ENCODE measurements around the gene HSPB2.
A peak's percentile ranks its signal among the peaks of the same experiment; 100 is the strongest.
"Not testable (repeated sequence)": the region's sequence is repeated elsewhere in the genome, so short reads cannot be mapped to it uniquely, and the experiment has no call there.

Gene HSPB2, protein sequence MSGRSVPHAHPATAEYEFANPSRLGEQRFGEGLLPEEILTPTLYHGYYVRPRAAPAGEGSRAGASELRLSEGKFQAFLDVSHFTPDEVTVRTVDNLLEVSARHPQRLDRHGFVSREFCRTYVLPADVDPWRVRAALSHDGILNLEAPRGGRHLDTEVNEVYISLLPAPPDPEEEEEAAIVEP

DNA sequence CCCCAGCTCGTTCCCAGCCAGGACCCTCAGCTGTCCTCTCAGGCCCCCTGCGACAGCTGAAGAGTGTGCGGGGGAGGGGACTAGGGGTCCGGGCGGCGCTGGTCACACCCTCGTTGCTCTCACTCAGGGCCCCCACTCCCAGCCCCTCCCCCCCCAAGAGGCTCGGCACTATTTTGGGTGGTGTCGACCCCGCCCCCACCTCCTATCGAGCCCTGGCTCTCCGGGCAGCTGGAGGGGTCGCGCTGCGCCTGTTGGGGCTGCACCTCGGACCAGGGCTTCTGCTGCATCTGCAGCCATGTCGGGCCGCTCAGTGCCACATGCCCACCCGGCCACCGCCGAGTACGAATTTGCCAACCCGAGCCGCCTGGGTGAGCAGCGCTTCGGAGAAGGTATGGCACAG is at the start of gene HSPB2:
HSPB2 (plus strand) TSS at position 200 of the 400 bp plus-strand sequence; CDS start at position 296, 96 bp downstream.
- no peak for DNase-seq (ENCODE audit: low read depth in 2 of 2)

GRCh38 chr11:111870113-111870512 is 42.4 kb upstream of the HSPB2 start:
- no peak for DNase-seq (ENCODE audit: low read depth in 2 of 2)

- DNase-seq (ENCODE audit: low read depth in 2 of 2) = no peak
Measured at GRCh38 chr11:111870522-111870885, 42.0 kb upstream of the HSPB2 start.

- DNase-seq (ENCODE audit: low read depth in 2 of 2) = peak; percentile 88 to 90
Measured at GRCh38 chr11:111870886-111871692, 41.4 kb upstream of the HSPB2 start, which contains the start of gene ALG9. Gene ALG9 (minus strand): TSS chr11:111871581. CDS start chr11:111871482, 99 bp downstream.

DNA sequence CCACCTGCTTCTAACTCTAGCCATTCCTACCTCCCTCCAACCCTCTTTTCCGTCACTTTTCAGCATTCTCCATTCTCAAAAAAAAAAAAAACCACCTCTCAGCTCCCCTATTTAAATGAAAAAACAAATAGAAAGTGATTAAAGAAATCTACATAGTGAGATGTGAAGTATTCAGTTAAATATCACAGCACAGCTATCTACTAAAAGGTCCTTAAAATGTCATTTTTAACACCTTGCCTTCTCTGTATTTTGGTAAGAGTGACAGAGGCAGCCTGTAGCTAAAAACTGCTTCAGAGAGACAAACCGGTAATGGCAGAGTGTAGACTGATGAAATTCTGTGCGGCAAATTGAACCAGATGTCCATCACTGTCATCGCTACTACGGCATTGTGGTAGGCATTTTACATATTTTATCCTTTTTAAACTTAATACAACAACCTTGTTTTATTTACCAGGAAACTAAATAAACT is 40.8 kb upstream of the HSPB2 start:
- no peak for DNase-seq (ENCODE audit: low read depth in 2 of 2)

DNA sequence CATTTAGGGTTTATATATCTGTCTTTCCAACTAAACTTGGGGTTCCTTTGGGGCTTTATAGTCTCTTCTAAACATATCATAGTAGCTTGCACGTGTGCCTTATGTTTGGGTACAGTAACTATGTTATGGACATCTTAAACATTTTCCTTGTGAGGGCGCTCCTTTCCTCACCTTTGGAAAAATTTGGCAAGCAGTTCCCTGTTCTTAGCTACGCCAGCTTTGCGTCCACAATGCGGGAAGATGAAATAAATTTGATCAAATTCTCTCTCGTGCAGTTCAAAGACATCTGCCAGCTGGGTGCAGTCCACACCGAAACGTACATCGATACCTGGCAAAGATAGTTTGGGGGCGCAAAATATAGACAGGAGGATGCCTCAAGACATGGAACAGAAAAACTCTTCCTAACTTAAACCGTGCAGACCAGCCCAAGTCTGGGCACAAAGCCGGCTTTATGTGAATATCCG is 34.1 kb upstream of the HSPB2 start:
- no peak for DNase-seq (ENCODE audit: low read depth in 2 of 2)

DNA sequence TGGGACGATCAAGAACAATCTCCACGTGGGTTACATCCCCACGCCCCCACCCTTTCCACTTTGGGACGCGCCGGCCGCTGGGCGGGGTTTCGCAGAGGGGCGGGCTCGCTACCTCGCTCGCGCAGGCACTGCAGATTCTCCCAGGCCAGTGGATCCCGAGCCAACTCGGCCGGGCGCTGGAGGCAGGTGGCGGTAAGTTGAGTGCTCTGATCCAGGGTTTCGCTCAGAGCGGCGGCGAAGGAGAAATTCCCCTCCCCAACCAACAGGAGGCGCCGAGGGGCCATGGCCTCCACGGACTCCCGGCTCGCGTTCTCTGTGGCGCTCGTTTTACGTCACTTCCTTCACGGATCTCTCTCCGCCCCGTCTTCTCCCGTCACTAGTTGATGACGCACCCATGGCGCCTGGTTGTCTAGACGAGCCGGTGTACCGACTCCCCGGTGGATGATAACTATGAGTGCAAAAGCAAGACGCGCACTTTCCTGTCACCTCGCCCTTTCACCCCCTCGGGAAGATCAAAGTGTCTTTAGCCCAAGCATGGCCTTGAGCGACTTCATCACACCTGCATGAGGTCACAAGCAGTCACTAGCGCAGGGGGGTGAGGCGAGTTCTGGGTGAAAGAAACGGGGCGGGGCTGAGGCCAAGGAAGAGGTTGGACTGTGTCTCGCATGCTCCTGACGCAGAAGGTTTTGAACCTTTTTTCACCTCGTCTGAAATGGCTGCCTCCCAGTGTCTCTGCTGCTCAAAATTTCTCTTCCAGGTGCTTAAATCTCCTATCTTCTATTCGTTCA is 33.5 kb upstream of the HSPB2 start, which contains the start of the genes CFAP68 and FDXACB1:
CFAP68 (plus strand) TSS at position 693 of the 788 bp plus-strand sequence; CDS start at position 713, 20 bp downstream.
FDXACB1 (minus strand) TSS at position 317 of the 788 bp plus-strand sequence; CDS start at position 284, 33 bp downstream.
- peak; percentile 83 to 90 for DNase-seq (ENCODE audit: low read depth in 2 of 2)

GRCh38 chr11:111879637-111879960 is 32.9 kb upstream of the HSPB2 start:
- no peak for DNase-seq (ENCODE audit: low read depth in 2 of 2)

DNA sequence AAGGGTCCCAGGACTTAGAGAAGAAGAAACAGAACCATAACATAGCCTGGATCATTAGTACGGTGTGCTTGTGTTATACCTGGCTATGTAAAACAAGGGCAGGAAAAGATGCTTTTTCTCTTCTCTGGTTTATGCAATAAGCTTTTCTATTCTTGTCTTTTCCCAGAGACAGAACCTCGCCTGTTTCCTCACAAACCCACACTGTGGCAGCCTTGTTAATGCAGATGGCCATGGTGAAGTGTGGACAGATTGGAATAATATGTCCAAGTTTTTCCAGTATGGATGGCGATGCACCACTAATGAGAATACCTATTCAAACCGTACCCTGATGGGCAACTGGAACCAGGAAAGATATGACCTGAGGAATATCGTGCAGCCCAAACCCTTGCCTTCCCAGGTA is 30.3 kb upstream of the HSPB2 start:
- DNase-seq (ENCODE audit: low read depth in 2 of 2) = no peak

- DNase-seq (ENCODE audit: low read depth in 2 of 2) = not testable (repeated sequence)
Measured at GRCh38 chr11:111885053-111885452, 27.5 kb upstream of the HSPB2 start.

DNA sequence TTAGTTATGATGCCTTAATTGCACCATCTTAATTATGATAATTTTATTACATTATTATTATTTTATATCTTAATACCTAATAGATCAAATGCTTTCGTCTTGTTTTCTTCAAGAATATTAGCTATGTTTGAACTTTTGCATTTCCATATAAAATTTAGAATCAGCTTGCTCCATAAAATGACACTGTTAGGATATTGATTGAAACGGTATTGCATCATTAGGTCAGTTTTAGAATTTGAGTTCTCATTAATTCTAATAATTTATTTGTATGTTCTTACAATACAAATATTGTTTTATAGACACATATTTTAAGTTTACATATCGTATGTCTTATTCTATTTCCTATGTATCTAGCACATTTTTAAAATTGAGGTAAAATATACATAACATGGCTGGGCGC is 26.5 kb upstream of the HSPB2 start:
- no peak for DNase-seq (ENCODE audit: low read depth in 2 of 2)

DNA sequence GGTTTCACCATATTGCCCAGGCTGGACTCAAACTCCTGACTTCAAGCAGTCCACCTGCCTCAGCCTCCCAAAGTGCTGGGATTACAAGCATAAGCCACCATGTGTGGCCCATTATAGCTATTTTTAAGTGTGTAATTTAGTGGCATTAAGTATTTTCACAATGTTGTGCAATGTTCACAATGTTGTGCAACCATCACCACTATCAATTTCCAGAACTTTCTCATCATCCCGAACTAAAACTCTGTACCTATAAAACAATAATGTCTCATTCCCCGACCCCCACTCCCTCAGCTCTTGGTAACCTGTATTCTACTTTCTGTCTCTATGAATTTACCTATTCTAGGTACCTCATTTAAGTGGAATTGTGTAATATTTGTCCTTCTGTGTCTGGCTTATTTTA is 25.7 kb upstream of the HSPB2 start:
- no peak for DNase-seq (ENCODE audit: low read depth in 2 of 2)

DNA sequence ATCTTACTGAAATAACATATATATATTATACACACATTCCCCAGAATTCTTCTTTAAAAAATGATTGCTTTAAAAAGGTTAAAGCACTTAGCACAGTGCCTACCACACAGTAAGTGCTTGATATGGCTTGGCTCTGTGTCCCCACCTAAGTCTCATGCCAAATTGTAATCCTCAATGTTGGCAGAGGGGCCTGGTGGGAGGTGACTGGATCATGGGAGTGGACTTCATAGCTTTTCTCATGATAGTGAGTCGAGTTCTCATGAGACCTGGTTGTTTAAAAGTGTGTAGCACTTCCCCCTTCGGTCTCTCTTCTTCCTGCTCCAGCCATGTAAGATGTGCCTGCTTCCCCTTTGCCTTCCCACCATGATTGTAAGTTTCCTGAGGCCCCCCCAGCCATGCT is 7.1 kb upstream of the HSPB2 start:
- no peak for DNase-seq (ENCODE audit: low read depth in 2 of 2)

DNA sequence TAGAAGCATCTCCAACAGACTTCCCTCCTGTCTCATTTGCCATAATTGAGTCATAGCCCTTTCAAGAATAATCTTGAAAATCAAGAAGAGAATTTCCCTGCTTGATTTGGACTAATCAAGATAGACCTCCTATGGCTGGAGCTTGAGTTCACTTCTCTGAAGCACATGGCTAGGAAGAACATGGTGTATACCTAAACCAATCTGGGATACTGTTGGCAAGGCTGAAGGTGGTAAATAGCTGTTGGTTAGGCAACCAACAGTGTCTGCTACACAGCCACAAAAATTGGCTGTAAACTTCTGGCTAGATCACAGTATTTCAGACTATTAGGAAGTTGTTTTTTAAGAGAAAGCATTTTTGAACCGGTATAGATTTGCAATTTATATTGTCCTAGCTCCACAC is 5.9 kb upstream of the HSPB2 start:
- no peak for DNase-seq (ENCODE audit: low read depth in 2 of 2)

DNA sequence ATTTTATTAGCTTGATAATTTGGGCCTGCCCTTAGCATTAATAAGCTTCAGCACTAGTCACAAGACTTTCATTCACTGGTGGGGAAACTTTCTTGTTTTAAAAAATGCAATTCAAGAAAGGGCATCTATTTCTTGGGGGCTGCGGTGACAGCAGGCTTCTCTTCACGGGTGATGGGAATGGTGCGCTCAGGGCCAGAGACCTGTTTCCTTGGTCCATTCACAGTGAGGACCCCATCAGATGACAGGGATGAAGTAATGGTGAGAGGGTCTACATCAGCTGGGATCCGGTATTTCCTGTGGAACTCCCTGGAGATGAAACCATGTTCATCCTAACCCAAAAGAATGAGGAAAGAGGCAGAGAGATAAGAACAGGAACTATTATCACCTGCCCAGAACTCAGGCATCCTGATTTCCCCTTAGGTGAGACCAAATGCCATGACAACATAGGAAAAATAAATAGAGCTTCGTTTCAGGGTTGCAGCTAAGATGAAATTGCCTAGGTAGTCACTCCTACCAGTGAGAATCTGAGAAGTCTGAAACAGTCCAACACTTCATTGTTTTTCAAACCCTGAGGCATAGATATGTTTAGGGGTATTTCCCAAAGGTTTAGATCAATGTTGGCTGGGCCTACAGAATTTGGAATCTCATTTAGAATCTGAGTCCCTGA is 3.8 kb upstream of the HSPB2 start:
- no peak for DNase-seq (ENCODE audit: low read depth in 2 of 2)

- DNase-seq (ENCODE audit: low read depth in 2 of 2) = no peak
Measured at GRCh38 chr11:111909378-111909777, 3.2 kb upstream of the HSPB2 start.

DNA sequence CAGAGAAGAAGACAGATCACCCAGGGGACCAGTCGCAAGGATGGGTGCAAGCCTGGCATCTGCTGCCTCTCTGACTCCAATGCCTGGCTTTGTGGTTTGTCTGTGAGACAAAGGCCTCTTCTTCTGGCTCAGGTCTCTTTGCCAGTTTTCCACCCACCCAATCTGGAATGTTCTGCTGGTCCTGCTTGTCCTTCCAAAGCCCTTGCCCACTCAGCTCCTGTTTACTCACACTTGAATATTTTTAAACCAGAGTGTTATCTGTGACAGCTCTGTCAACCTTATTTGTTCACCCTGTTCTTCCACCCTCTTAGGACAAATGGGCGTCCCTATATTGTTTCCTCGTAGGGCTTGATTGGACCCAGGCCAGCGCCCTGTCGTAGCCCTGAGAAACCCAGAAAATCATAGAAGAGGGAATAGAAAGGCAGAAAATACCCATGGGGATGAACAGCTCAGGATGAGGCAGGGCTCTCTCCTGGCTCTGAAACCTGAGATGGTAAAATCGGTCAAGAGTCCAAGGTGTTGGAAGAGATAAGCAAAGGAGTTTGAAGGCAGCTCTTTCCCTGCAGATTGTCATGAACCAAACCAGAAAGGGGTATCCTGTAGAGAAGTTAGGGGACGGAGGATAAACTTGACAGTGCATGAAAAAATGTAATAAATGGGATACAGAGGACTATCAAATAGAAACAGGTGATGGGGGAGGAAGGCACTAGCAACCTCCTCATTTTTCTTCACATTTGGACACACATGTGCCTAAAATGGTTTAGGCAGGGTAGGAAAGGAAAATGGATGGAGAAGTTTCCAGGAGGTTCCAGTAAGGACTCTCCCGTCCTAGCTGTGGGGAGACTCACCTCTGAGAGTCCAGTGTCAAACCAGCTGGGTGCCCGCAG is 1.6 kb upstream of the HSPB2 start:
- no peak for DNase-seq (ENCODE audit: low read depth in 2 of 2)

- no peak for DNase-seq (ENCODE audit: low read depth in 2 of 2)
Measured at GRCh38 chr11:111911563-111912401, 752 bp upstream of the HSPB2 start, which contains the start of gene CRYAB. Gene CRYAB (minus strand): TSS chr11:111911770. CDS start chr11:111911724, 46 bp downstream.

GRCh38 chr11:111913031-111913861 is 712 bp downstream of the HSPB2 start:
- no peak for DNase-seq (ENCODE audit: low read depth in 2 of 2)

All from stimulated activated CD4-positive, alpha-beta T cell treated with anti-CD3 and anti-CD28 coated beads, Interleukin-1b, Interleukin-23, amount 100 ng/mL, for 4 hours (primary cell).